SIG-M5 treated with dmso at 0.1 percent for 504 hours (cell line): ENCODE measurements around the gene SLC25A43.
"Not testable (repeated sequence)": the region's sequence is repeated elsewhere in the genome, so short reads cannot be mapped to it uniquely, and the experiment has no call there.

ENCODE experiments used
- DNase-seq: peaks from one replicate; lab custom pipeline; 2025; ENCODE audit not compliant: unreplicated experiment; lab: John Stamatoyannopoulos, UW

The SLC25A43 gene

GRCh38 chrX:119467842-119468550, 68.9 kb downstream of the SLC25A43 start, which contains the start of gene SLC25A5:
SLC25A5 (plus strand) TSS chrX:119468444; CDS start chrX:119468516, 72 bp downstream.
- DNase-seq, result peak; percentile 74

- DNase-seq, result peak; percentile 76
These were observed 69.6 kb downstream of the SLC25A43 start for GRCh38 chrX:119468551-119469312.

- DNase-seq, result no peak
These were observed 70.1 kb downstream of the SLC25A43 start for GRCh38 chrX:119469313-119469635.

GRCh38 chrX:119474615-119475388, 75.7 kb downstream of the SLC25A43 start:
- DNase-seq, result no peak

- no peak for DNase-seq
These were observed 76.4 kb downstream of the SLC25A43 start for GRCh38 chrX:119475389-119476101.

GRCh38 chrX:119477812-119478232, 78.7 kb downstream of the SLC25A43 start:
- DNase-seq, result no peak

- DNase-seq, result no peak
These were observed 79.4 kb downstream of the SLC25A43 start for GRCh38 chrX:119478504-119478903.

- DNase-seq, result no peak
These were observed 80.7 kb downstream of the SLC25A43 start for GRCh38 chrX:119479845-119480244.

- no peak for DNase-seq
These were observed 82.2 kb downstream of the SLC25A43 start for GRCh38 chrX:119481323-119481801.

GRCh38 chrX:119482041-119482440, 82.9 kb downstream of the SLC25A43 start:
- no peak for DNase-seq

- peak; percentile 64 for DNase-seq
These were observed 83.6 kb downstream of the SLC25A43 start for GRCh38 chrX:119482481-119483480.

- no peak for DNase-seq
These were observed 87.6 kb downstream of the SLC25A43 start for GRCh38 chrX:119486745-119487144.

- DNase-seq, result not testable (repeated sequence)
These were observed 88.6 kb downstream of the SLC25A43 start for GRCh38 chrX:119487766-119488165.

GRCh38 chrX:119488749-119489148, 89.6 kb downstream of the SLC25A43 start:
- DNase-seq, result peak; percentile 46

- no peak for DNase-seq
These were observed 90.3 kb downstream of the SLC25A43 start for GRCh38 chrX:119489212-119490074.

- DNase-seq, result no peak
These were observed 93.3 kb downstream of the SLC25A43 start for GRCh38 chrX:119492463-119492862.

- DNase-seq, result not testable (repeated sequence)
These were observed 94.8 kb downstream of the SLC25A43 start for GRCh38 chrX:119493851-119494495.
